RWPE1 (cell line): ENCODE results near the gene ACTR8.

ENCODE experiments used
- CTCF ChIA-PET: fragments of 350-600 bp; sonication (Branson Sonifier 250); formaldehyde crosslinking; extraction: SDS; loops from one replicate; lab custom pipeline; 2021; lab: Yijun Ruan, JAX
- POLR2A ChIA-PET: fragments of 400-600 bp; formaldehyde crosslinking; extraction: SDS; loops from one replicate; lab custom pipeline; 2020; ENCODE audit warnings: antibody characterized with exemption; ENCODE audit not compliant: low non-redundant PET; lab: Yijun Ruan, JAX
- DNase-seq: peaks from one replicate; pipeline ENCODE4 v3.0.0; 2012; ENCODE audit warnings: low spot score
- H3K27ac ChIP-seq: fragments of 450-650 bp; 2 replicates; pipeline ENCODE4 v1.5.1; 2017
- CTCF ChIP-seq: fragments of 450-650 bp; conservative IDR thresholded peaks from 2 replicates; pipeline ENCODE4 v1.5.1; 2017; ENCODE audit warnings: low read depth, mild to moderate bottlenecking

The ACTR8 gene

GRCh38 chr3:53850895-53851294, 31.1 kb downstream of the ACTR8 start:
- ChIA-PET CTCF (no interaction called here), POLR2A (no interaction called here)
- no peak for TF ChIP-seq CTCF
- H3K27ac ChIP-seq: no peak overlapping the region
- no peak for DNase-seq

- POLR2A ChIA-PET: no interaction called here
- TF ChIP-seq CTCF: no peak
- no peak for DNase-seq
- CTCF ChIA-PET: no interaction called here
- no peak overlapping the region for H3K27ac ChIP-seq
Observed at GRCh38 chr3:53849916-53850315, 32.0 kb downstream of the ACTR8 start.

- ChIA-PET POLR2A (no interaction called here), CTCF (no interaction called here)
- TF ChIP-seq CTCF: no peak
- no peak overlapping the region for H3K27ac ChIP-seq
- DNase-seq: no peak
Observed at GRCh38 chr3:53846851-53847155, 35.1 kb downstream of the ACTR8 start.

GRCh38 chr3:53846134-53846850, 35.7 kb downstream of the ACTR8 start, which contains the start of the genes CHDH and IL17RB:
CHDH (minus strand) TSS chr3:53846419; CDS start chr3:53824008, 22,411 bp downstream.
IL17RB (plus strand) TSS chr3:53846568; CDS start chr3:53846589, 21 bp downstream.
- peak; percentile 5 for DNase-seq
- ChIA-PET CTCF (no interaction called here), POLR2A (no interaction called here)
- H3K27ac ChIP-seq: no peak within 1 kb of the TSS
- no peak for TF ChIP-seq CTCF

- CTCF ChIA-PET: no interaction called here
- DNase-seq: peak; percentile 4
- POLR2A ChIA-PET: no interaction called here
- no peak overlapping the region for H3K27ac ChIP-seq
- no peak for TF ChIP-seq CTCF
Observed at GRCh38 chr3:53845881-53846133, 36.1 kb downstream of the ACTR8 start.

GRCh38 chr3:53845103-53845880, 36.7 kb downstream of the ACTR8 start:
- ChIA-PET CTCF (interaction anchor here (0.8 kb wide), 1 partner anchor 16 kb away, joined by 3 read pairs; no protein-coding TSS in a partner anchor), POLR2A (no interaction called here)
- H3K27ac ChIP-seq: no peak overlapping the region
- DNase-seq: peak; percentile 34
- peak; percentile 16; the same call in 1 of the 2 replicates for TF ChIP-seq CTCF
